K562 (cell line): ENCODE data around the gene PRSS48. TPM values are rescaled to one million over a fixed set of nuclear protein-coding genes. Genes with fewer than 3 reads are reported as not detected.
A peak's percentile ranks its signal among the peaks of the same experiment; 100 is the strongest.

Source experiments
- CTCFL ChIP-seq: IDR thresholded peaks from 2 replicates; pipeline ENCODE4 v1.6.1; 2011; ENCODE audit warnings: borderline replicate concordance, low read depth, mild to moderate bottlenecking, moderate library complexity, low read length; ENCODE audit not compliant: insufficient read depth, poor library complexity, severe bottlenecking
- REST ChIP-seq, 2 experiments: fragments of 450-650 bp; formaldehyde crosslinking in 1 of 2; IDR thresholded peaks; 2 replicates each; pipeline versions ENCODE4 v1.4.0 to v1.6.1; 2014 to 2020; ENCODE audit warnings: mild to moderate bottlenecking in 2 of 2, borderline replicate concordance in 1 of 2, low read depth in 1 of 2
- SMAD2 ChIP-seq: fragments of 150-350 bp; IDR thresholded peaks from 2 replicates; pipeline ENCODE4 v1.6.1; 2014; ENCODE audit warnings: low read depth, mild to moderate bottlenecking, low read length
- SMC3 ChIP-seq: conservative IDR thresholded peaks from 2 replicates; pipeline ENCODE4 v1.6.1; 2011; ENCODE audit warnings: low read depth, low read length, improper control_type of control experiment; ENCODE audit not compliant: insufficient read depth
- SPI1 ChIP-seq: IDR thresholded peaks from 2 replicates; pipeline ENCODE4 v1.6.1; 2011; ENCODE audit warnings: low read depth, low read length, control low read depth, borderline replicate concordance
- STAG1 ChIP-seq: sonication (generic); formaldehyde crosslinking; IDR thresholded peaks from 2 replicates; pipeline ENCODE4 v1.5.0; 2020; ENCODE audit warnings: missing genetic modification reagents, borderline replicate concordance
- polyA plus RNA-seq, 8 experiments: library from polyadenylated mRNA; depleted of rRNA in 4 of 8; stranded (reverse) in 5 of 8; unstranded in 3 of 8; fragments of >200 nt; fragmentation: Nextera tagmentation in 2 of 8; fragmentation: Illumina TruSeq in 1 of 8; extraction: Ambion mirVana in 2 of 8; extraction: Trizol in 1 of 8; gene quantifications; 2 replicates each; pipeline versions ENCODE4 v1.2.1 to v1.2.3, GENCODE V29; 2011 to 2014; ENCODE audit warnings: inconsistent platforms in 1 of 8, missing spikeins in 1 of 8
- total RNA-seq, 7 experiments: library from RNA; depleted of rRNA in 6 of 7; stranded (reverse); fragments of >200 nt in 6 of 7; fragmentation: Illumina TruSeq in 2 of 7; extraction: Trizol in 2 of 7; gene quantifications; 2 replicates each; pipeline versions ENCODE4 v1.2.1 to v1.2.3, GENCODE V29; 2011 to 2021; ENCODE audit warnings: low replicate concordance in 1 of 7

The PRSS48 gene
- total and polyA plus RNA-seq, 9 of the 15 experiments (the other 6 are each of a cell fraction or from before 2014, with no cell fraction given) = not detected

DNA sequence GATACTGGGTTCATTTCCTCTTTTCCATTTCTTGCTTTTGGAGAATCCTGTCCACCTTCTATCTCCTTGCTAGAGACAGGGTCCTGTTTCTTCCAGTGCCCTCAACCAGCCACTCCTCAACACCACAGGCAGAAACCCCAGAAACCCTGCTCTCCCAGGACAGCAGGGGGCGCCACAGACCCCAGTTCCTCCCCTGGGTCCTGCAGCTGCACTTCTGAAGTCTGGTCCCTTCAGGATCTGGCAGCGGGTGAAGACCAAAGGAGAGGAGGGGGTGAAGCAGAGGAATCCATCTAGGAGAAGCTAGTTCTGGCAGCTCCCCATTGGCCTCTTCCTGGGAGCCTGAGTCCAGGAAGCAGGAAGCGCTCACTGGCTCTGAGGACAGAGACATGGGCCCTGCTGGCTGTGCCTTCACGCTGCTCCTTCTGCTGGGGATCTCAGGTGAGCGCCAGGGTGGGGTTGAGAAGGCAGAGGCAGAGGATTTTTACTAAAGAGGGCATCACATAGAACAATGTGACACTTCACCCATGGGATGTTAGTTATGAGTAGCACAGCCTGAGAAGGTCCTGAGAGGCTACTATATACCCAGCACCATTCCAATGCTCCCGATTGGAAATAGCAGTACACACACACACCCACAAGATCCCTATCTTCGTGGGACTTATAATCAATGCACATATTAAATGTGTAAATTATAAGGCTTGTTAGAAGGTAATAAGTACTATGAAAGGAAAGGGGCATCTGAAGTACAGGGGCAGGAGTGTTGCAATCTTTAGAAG, at the start of gene PRSS48 (continued):
- TF ChIP-seq REST (IDR thresholded peaks at IDR 0.05; ENCODE audit: borderline replicate concordance) (peak; percentile 58; the same call in 1 of the 2 replicates), REST (CRISPR knock-in tag; IDR thresholded peaks at IDR 0.05; ENCODE audit: low read depth) (no peak), CTCFL (peak; percentile 82), SMAD2 (no peak), SPI1 (peak; percentile 62; the same call in 1 of the 2 replicates), SMC3 (peak; percentile 65; the same call in 1 of the 2 replicates), STAG1 (CRISPR knock-in tag) (peak; percentile 47; the same call in 1 of the 2 replicates)
